Measurements from ENCODE around the gene RAB5IF. TPM values are rescaled to one million over a fixed set of nuclear protein-coding genes. Genes with fewer than 3 reads are reported as not detected.
"Not testable (repeated sequence)": the region's sequence is repeated elsewhere in the genome, so short reads cannot be mapped to it uniquely, and the experiment has no call there.

The RAB5IF gene, protein sequence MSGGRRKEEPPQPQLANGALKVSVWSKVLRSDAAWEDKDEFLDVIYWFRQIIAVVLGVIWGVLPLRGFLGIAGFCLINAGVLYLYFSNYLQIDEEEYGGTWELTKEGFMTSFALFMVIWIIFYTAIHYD
- total RNA-seq (10 to 100 TPM; 62.6 to 74.8 TPM), total RNA-seq (2.2 to 25.6 (median 6.3) reads per million in 172 experiments)
- polyA plus RNA-seq (2013, experiment 1 of 2), result 74.1 TPM
- 66.9 TPM for polyA plus RNA-seq (2013, experiment 2 of 2)

DNA sequence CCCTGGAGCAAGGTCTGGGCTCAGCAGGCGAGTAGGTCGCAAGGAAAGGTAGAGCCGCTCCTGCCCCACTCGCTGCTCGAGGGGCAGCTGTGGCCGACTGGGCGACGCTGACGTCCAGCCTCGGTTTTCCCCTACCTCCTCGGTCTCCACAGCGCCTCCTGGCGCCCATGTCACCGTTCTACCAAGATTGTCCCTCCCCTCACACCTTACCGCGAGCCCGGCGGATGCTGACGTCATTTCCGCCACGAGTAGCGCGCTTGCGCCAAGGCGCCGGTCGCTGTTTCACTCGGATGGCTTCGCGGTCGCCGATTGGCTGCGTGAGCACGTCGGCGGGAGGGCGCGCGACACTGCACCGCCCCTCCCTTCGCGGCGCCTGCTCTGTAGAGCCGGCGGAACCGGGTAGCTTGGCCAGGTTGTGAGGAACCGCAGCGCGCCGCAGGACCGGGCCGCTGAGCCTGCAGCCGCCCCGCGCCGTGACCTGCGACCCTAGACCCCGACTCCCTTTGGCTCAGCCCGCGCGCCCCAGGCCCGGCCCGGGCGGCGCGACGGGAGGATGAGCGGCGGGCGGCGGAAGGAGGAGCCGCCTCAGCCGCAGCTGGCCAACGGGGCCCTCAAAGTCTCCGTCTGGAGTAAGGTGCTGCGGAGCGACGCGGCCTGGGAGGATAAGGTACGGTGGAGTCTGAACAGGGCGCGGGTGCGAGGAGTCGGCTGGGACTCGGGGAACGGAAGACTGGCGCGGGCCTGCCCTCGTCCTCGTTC is at the start of gene RAB5IF:
Gene RAB5IF (plus strand): TSS at position 381 of the 759 bp plus-strand sequence. CDS start 173 bp downstream, at position 554.
- H3K27ac Mint-ChIP-seq, result peak within 1 kb of the TSS; percentile 97
- DNase-seq (peak; percentile 97 to 100 (median 99)), ATAC-seq (ENCODE audit: poor library complexity) (peak; percentile 89)
- peak within 1 kb of the TSS; percentile 98 for H3K4me3 Mint-ChIP-seq
- H3K9me3 Mint-ChIP-seq, result no peaks in the 10 kb centered on the region
- Histone ChIP-seq H3K27ac (ENCODE audit: low read depth in 1 of 2, low read length in 2 of 2) (peak within 1 kb of the TSS; percentile 93 to 97), H3K9me3 (ENCODE audit: control insufficient read depth in 1 of 2, insufficient read depth in 1 of 2, low read length in 2 of 2) (no peaks in the 10 kb centered on the region), H3K4me3 (ENCODE audit: low read length) (peak within 1 kb of the TSS; percentile 100), H3K27me3 (ENCODE audit: control insufficient read depth in 1 of 2, insufficient read depth in 2 of 2, low read length in 2 of 2) (no peaks in the 10 kb centered on the region), H3K36me3 (ENCODE audit: insufficient read depth, low read length) (peaks cover 23% of the 10 kb centered on the region), H3K4me1 (ENCODE audit: insufficient read depth, low read length) (peaks cover 37% of the 10 kb centered on the region)
- ChIA-PET POLR2A (interaction anchor here (0.8 to 4.4 kb wide), 26 partner anchors 10 to 652 kb away, joined by 3 to 121 read pairs (median 6); partner anchors contain the start of genes AAR2, DSN1, SCAND1 and SLA2), CTCF (interaction anchor here (0.8 to 4.0 kb wide), 17 partner anchors 12 to 168 kb away, joined by 3 to 68 read pairs (median 6); partner anchors contain the start of genes DSN1, NDRG3, SLA2 and TGIF2)
- no peaks in the 10 kb centered on the region for H3K27me3 Mint-ChIP-seq
- intact Hi-C loops (cut with DNase I, micrococcal nuclease), result loop anchor here (1.0 to 5.0 kb wide), 8 partner anchors 10 to 167 kb away; partner anchors contain the start of genes DSN1 (in 2 of the 2), TGIF2 (in 2 of the 2) and NDRG3 (in 1 of the 2)
- peaks cover 35% of the 10 kb centered on the region for H3K4me1 Mint-ChIP-seq (ENCODE audit: low read depth)
- TF ChIP-seq, protein P1, sequence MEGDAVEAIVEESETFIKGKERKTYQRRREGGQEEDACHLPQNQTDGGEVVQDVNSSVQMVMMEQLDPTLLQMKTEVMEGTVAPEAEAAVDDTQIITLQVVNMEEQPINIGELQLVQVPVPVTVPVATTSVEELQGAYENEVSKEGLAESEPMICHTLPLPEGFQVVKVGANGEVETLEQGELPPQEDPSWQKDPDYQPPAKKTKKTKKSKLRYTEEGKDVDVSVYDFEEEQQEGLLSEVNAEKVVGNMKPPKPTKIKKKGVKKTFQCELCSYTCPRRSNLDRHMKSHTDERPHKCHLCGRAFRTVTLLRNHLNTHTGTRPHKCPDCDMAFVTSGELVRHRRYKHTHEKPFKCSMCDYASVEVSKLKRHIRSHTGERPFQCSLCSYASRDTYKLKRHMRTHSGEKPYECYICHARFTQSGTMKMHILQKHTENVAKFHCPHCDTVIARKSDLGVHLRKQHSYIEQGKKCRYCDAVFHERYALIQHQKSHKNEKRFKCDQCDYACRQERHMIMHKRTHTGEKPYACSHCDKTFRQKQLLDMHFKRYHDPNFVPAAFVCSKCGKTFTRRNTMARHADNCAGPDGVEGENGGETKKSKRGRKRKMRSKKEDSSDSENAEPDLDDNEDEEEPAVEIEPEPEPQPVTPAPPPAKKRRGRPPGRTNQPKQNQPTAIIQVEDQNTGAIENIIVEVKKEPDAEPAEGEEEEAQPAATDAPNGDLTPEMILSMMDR (IDR thresholded peaks at IDR 0.05), result peak; percentile 95
- H3K36me3 Mint-ChIP-seq (ENCODE audit: low read depth), result peaks cover 51% of the 10 kb centered on the region

- ChIA-PET POLR2A (interaction anchor here (1.6 kb wide), 1 partner anchor 9 kb away, joined by 5 read pairs; no protein-coding TSS in a partner anchor), CTCF (no interaction called here)
- Mint-ChIP-seq H3K4me3 (no peak overlapping the region), H3K9me3 (peaks cover 3% of the 10 kb centered on the region), H3K27me3 (no peaks in the 10 kb centered on the region), H3K4me1 (ENCODE audit: low read depth) (no peaks in the 10 kb centered on the region), H3K27ac (no peak overlapping the region), H3K36me3 (ENCODE audit: low read depth) (no peaks in the 10 kb centered on the region)
- DNase-seq, result no peak
- ATAC-seq (ENCODE audit: poor library complexity), result no peak
- H3K27ac ChIP-seq (ENCODE audit: low read depth in 1 of 2, low read length in 2 of 2), result no peak overlapping the region
- TF ChIP-seq, protein P1 (IDR thresholded peaks at IDR 0.05), result no peak
- H3K27me3 ChIP-seq (ENCODE audit: control insufficient read depth in 1 of 2, insufficient read depth in 2 of 2, low read length in 2 of 2), result no peaks in the 10 kb centered on the region
- H3K4me1 ChIP-seq (ENCODE audit: insufficient read depth, low read length), result peaks cover 2% of the 10 kb centered on the region
- no peaks in the 10 kb centered on the region for H3K36me3 ChIP-seq (ENCODE audit: insufficient read depth, low read length)
- intact Hi-C loops (cut with DNase I, micrococcal nuclease), result no loop called here
- peaks cover 5 to 16% of the 10 kb centered on the region in 2 experiments for H3K9me3 ChIP-seq (ENCODE audit: control insufficient read depth in 1 of 2, insufficient read depth in 1 of 2, low read length in 2 of 2)
- H3K4me3 ChIP-seq (ENCODE audit: low read length), result no peak overlapping the region
Observed at GRCh38 chr20:36562724-36563123, 42.9 kb upstream of the RAB5IF start.

DNA sequence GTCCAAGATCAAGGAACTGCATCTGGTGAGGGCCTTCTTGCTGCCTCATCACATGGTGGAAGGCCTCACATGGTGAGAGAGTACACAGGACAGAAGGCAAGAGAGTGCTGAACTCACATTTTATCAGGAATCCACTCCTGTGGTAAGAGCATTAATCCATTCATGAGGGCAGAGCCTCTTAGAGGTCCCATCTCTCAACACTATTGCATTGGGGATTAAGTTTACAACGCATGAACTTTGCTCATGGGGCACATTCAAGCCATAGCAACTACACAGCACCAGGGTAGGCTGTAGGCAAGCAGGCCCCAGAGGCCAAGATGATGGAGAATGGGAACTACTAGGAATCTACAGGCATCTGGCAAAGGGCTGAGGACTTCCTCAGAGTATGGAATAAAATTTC is 42.2 kb upstream of the RAB5IF start:
- no peaks in the 10 kb centered on the region for H3K36me3 ChIP-seq (ENCODE audit: insufficient read depth, low read length)
- POLR2A ChIA-PET, result no interaction called here
- TF ChIP-seq, protein P1 (IDR thresholded peaks at IDR 0.05), result no peak
- no peak overlapping the region for H3K4me3 ChIP-seq (ENCODE audit: low read length)
- peaks cover 2% of the 10 kb centered on the region for H3K4me1 ChIP-seq (ENCODE audit: insufficient read depth, low read length)
- H3K27ac Mint-ChIP-seq, result no peak overlapping the region
- no peak overlapping the region for H3K4me3 Mint-ChIP-seq
- no peak for DNase-seq
- CTCF ChIA-PET, result no interaction called here
- no peak overlapping the region for H3K27ac ChIP-seq (ENCODE audit: low read depth in 1 of 2, low read length in 2 of 2)
- intact Hi-C loops (cut with DNase I, micrococcal nuclease), result no loop called here
- ATAC-seq (ENCODE audit: poor library complexity), result no peak
- H3K9me3 ChIP-seq (ENCODE audit: control insufficient read depth in 1 of 2, insufficient read depth in 1 of 2, low read length in 2 of 2), result peaks cover 5 to 16% of the 10 kb centered on the region in 2 experiments
- H3K9me3 Mint-ChIP-seq, result peaks cover 3% of the 10 kb centered on the region
- no peaks in the 10 kb centered on the region for H3K36me3 Mint-ChIP-seq (ENCODE audit: low read depth)
- H3K4me1 Mint-ChIP-seq (ENCODE audit: low read depth), result no peaks in the 10 kb centered on the region
- H3K27me3 Mint-ChIP-seq, result no peaks in the 10 kb centered on the region
- no peaks in the 10 kb centered on the region for H3K27me3 ChIP-seq (ENCODE audit: control insufficient read depth in 1 of 2, insufficient read depth in 2 of 2, low read length in 2 of 2)

DNA sequence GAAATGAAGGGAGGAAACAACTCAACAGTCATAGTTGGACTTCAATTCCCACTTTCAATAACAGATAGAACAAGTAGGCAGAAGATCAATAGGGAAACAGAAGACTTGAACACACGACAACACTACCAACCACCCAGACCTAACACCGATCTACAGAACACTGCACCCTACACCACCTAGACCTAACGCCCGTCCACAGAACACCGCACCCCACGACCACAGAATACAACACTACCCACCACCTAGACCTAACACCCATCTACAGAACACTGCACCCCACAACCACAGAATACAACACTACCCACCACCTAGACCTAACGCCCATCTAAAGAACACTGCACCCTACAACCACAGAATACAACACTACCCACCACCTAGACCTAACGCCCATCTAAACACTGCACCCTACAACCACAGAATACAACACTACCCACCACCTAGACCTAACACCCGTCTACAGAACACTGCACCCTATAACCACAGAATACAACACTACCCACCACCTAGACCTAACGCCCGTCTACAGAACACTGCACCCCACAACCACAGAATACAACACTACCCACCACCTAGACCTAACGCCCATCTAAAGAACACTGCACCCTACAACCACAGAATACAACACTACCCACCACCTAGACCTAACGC is 41.4 kb upstream of the RAB5IF start:
- H3K4me3 Mint-ChIP-seq; intact Hi-C loops (cut with DNase I, micrococcal nuclease); CTCF ChIA-PET; H3K27ac ChIP-seq (ENCODE audit: low read depth in 1 of 2, low read length in 2 of 2); H3K36me3 Mint-ChIP-seq (ENCODE audit: low read depth); H3K27ac Mint-ChIP-seq; H3K4me3 ChIP-seq (ENCODE audit: low read length); H3K4me1 Mint-ChIP-seq (ENCODE audit: low read depth); POLR2A ChIA-PET; H3K4me1 ChIP-seq (ENCODE audit: insufficient read depth, low read length); H3K36me3 ChIP-seq (ENCODE audit: insufficient read depth, low read length); ATAC-seq (ENCODE audit: poor library complexity); H3K9me3 Mint-ChIP-seq; H3K27me3 Mint-ChIP-seq; H3K27me3 ChIP-seq (ENCODE audit: control insufficient read depth in 1 of 2, insufficient read depth in 2 of 2, low read length in 2 of 2): not testable (repeated sequence)
- peaks cover 5 to 16% of the 10 kb centered on the region in 2 experiments for H3K9me3 ChIP-seq (ENCODE audit: control insufficient read depth in 1 of 2, insufficient read depth in 1 of 2, low read length in 2 of 2)
- peak in 1 of 14 experiments; percentile 23 for DNase-seq
